HG03469 (cell line): ENCODE results near the gene POLD1.
"Not testable (repeated sequence)": the region's sequence is repeated elsewhere in the genome, so short reads cannot be mapped to it uniquely, and the experiment has no call there.

ENCODE experiments used
- ATAC-seq: cut with Tn5 transposase; IDR thresholded peaks from one replicate; pipeline ENCODE4 v1.9.1; 2021; ENCODE audit warnings: mild to moderate bottlenecking, moderate library complexity, moderate number of reproducible peaks; ENCODE audit not compliant: unreplicated experiment

The POLD1 gene

GRCh38 chr19:50383852-50384684 is at the start of gene POLD1:
TSS of gene POLD1 (plus strand) at chr19:50384347. CDS start at chr19:50398852, 14,505 bp downstream.
- ATAC-seq: peak; percentile 68

- no peak for ATAC-seq
Measured at GRCh38 chr19:50334741-50335421, 49.3 kb upstream of the POLD1 start.

- not testable (repeated sequence) for ATAC-seq
Measured at GRCh38 chr19:50337031-50337430, 47.1 kb upstream of the POLD1 start.

GRCh38 chr19:50340331-50340730 is 43.8 kb upstream of the POLD1 start:
- ATAC-seq: no peak

GRCh38 chr19:50341091-50341564 is 43.0 kb upstream of the POLD1 start:
- peak; percentile 40 for ATAC-seq

GRCh38 chr19:50344661-50345318 is 39.4 kb upstream of the POLD1 start:
- peak; percentile 31 for ATAC-seq

GRCh38 chr19:50347089-50347581 is 37.0 kb upstream of the POLD1 start:
- not testable (repeated sequence) for ATAC-seq

- ATAC-seq: no peak
Measured at GRCh38 chr19:50349277-50350057, 34.7 kb upstream of the POLD1 start.

GRCh38 chr19:50352242-50352641 is 31.9 kb upstream of the POLD1 start:
- ATAC-seq: no peak

GRCh38 chr19:50353487-50353880 is 30.7 kb upstream of the POLD1 start:
- not testable (repeated sequence) for ATAC-seq

GRCh38 chr19:50356691-50357177 is 27.4 kb upstream of the POLD1 start:
- no peak for ATAC-seq

GRCh38 chr19:50357178-50358100 is 26.7 kb upstream of the POLD1 start:
- ATAC-seq: no peak

GRCh38 chr19:50358483-50359327 is 25.4 kb upstream of the POLD1 start:
- no peak for ATAC-seq

GRCh38 chr19:50359328-50359818 is 24.8 kb upstream of the POLD1 start:
- ATAC-seq: no peak

- no peak for ATAC-seq
Measured at GRCh38 chr19:50361290-50362029, 22.7 kb upstream of the POLD1 start.

- ATAC-seq: no peak
Measured at GRCh38 chr19:50362030-50362412, 22.1 kb upstream of the POLD1 start.

GRCh38 chr19:50362656-50363424 is 21.3 kb upstream of the POLD1 start:
- ATAC-seq: no peak
